Measurements from ENCODE around the gene BAG5.
"Not testable (repeated sequence)": the region's sequence is repeated elsewhere in the genome, so short reads cannot be mapped to it uniquely, and the experiment has no call there.

Gene BAG5, protein sequence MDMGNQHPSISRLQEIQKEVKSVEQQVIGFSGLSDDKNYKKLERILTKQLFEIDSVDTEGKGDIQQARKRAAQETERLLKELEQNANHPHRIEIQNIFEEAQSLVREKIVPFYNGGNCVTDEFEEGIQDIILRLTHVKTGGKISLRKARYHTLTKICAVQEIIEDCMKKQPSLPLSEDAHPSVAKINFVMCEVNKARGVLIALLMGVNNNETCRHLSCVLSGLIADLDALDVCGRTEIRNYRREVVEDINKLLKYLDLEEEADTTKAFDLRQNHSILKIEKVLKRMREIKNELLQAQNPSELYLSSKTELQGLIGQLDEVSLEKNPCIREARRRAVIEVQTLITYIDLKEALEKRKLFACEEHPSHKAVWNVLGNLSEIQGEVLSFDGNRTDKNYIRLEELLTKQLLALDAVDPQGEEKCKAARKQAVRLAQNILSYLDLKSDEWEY

DNA sequence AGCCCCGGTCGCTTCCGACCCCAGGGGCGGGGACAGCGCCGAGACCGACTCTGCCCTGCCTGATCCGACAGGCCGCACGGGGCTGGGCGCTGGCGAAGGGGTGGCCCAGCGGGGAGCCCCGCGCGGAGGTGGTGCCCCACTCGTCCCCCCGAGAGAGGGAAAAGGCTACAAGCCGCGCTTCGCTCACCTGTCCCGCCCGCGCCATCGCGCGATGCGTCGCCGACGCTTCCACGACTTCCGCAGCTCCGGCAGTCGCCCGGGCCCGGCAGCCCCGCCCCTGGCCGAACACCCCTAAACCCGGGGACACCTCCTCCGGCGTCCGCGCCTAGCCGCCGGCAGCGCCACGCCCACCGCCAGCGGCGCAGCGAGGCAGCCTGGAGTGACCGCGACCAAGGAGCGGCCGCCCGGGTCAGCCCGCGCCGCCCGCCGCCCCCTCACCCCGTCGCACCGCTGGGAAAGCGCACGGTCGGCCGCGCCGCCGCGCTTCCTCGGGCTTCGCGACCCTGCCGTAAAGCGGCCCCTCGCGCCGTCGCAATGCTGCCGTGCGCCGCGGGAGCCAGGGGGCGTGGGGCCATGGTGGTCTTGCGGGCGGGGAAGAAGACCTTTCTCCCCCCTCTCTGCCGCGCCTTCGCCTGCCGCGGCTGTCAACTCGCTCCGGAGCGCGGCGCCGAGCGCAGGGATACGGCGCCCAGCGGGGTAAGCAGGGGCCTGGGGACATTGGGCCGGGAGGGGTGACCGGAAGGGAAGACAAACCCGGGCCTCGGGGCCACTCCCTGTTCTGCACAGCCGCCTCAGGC, at the start of gene BAG5, which contains the start of gene COA8:
Gene BAG5, minus strand, starts transcription at position 229 of the 797 bp plus-strand sequence. CDS start 1,493 bp downstream, outside the sequence.
Gene COA8, plus strand, starts transcription at position 532 of the 797 bp plus-strand sequence. Its CDS starts 42 bp downstream, at position 574.
- peak; percentile 60 for DNase-seq (ENCODE audit: low read depth)

DNA sequence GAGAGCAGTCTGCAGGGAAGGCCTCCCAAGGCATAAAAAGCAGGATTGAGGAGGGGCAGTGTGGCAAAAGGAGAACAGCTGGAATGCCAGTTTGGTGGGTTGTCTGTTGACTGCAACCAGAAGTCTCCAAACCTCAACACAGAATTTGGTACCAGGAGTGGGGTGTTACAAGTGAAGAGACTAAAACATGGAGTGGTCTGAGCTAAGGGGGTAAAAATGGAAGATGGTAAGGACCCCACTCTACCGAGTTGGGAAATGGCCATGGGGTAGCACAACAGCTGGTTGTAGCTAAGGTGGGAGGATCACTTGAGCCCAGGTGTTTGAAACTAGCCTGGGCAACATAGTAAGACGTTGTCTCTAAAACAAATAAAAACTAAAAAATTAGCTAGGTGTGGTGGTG, 48.8 kb upstream of the BAG5 start:
- DNase-seq (ENCODE audit: low read depth): no peak

DNA sequence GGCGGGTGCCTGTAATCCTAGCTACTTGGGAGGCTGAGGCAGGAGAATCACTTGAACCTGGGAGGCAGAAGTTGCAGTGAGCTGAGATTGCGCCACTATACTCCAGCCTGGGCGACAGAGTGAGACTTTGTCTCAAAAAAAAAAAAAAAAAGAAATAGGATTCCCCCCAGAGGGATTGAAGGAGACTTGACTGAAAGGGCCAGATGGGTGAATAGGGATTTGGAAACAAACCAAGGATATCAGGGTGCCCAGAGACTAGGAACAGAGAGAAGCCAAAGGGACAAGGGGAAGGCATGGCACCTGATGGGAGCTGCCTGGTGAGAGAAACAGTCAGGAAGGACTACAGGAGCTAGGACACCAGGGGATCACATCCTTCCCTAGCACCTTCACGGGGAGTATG, 46.6 kb upstream of the BAG5 start:
- not testable (repeated sequence) for DNase-seq (ENCODE audit: low read depth)

DNA sequence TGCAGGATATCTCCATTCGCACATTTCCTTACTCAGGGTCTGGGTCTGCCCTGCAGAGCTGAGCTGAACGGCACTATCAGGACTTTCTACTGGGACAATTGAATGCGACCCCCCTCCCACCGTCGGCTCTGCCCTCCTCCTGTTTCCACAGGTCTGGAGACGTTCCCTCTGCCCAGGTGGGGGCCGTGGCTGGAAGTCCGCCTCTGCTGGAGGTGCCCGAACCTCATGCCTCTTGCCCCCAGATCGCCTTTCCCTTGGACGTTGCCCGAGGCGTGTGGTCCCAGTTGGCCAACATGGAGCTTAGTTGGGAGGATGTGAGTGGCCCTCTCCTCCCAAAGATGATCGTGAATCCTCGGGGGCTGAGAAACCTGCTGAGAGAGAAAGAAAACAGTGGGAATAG, 45.4 kb upstream of the BAG5 start:
- no peak for DNase-seq (ENCODE audit: low read depth)

DNA sequence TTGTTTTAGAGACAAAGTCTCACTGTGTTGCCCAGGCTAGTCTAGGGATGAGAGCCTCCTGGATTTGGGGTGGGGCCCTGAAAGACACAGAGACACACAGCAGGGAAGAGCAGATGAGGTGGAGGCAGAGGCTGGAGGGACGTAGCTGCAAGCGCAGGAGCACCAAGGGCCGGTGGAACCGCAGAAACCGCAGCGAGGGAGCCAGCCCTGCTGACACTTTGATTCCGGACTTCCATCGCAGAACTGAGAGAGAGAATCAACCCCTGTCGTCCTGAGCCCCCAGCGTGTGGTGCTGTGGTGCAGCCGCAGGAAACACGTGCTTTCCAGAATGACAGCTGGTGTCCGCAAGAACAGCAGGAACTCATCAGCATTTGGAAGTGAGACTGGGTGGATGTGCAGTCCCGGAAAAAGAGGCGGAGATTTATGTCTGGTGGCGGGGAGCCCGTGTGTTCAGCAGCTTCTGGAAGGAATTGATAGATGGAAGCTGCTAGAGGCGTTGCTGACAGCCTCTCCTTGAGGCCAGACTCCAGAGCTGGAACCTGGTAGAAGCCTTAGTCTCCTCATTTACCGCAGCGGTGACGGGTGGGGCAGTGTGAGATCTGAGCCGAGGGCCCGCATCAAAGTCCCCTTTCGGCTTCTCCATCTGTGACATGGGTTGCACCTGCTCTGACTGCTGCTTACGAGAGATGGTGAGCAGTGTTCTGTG, 44.7 kb upstream of the BAG5 start:
- DNase-seq (ENCODE audit: low read depth): peak; percentile 86

DNA sequence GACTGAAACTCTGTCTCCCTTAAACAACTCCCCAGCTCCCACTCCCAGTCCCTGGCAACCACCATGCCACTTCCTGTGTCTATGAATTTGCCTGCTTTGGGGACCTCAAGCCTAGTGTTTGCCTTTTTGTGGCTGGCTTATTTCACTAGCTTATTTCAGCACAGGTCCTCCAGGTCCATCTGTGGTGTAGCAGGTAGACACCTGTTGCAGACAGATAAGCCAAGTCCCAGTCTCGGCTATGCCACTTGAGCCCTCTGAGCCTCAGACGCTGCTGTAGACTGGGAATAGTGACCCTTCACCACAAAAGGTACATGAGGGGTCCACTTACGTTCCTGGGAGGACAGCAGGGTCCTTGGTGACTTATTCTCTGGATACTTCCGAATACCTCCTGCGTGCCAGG, 42.2 kb upstream of the BAG5 start:
- no peak for DNase-seq (ENCODE audit: low read depth)

DNA sequence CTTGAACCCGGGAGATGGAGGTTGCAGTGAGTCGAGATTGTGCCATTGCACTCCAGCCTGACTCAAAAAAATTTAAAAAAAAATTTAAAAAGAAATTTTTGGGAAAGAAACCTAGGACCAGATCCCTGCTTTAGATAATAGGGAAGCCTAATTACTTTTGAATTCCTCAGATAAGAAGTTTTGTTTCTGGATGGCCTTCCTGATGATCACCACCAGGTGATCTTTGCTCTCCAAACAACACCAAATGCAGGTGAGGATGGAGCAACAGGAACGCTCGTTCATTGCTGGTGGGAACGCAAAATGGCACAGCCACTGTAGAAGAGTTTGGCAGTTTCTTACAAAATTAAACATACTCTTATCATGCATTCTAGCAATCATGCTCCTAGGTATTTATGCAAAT, 38.0 kb upstream of the BAG5 start:
- no peak for DNase-seq (ENCODE audit: low read depth)

DNA sequence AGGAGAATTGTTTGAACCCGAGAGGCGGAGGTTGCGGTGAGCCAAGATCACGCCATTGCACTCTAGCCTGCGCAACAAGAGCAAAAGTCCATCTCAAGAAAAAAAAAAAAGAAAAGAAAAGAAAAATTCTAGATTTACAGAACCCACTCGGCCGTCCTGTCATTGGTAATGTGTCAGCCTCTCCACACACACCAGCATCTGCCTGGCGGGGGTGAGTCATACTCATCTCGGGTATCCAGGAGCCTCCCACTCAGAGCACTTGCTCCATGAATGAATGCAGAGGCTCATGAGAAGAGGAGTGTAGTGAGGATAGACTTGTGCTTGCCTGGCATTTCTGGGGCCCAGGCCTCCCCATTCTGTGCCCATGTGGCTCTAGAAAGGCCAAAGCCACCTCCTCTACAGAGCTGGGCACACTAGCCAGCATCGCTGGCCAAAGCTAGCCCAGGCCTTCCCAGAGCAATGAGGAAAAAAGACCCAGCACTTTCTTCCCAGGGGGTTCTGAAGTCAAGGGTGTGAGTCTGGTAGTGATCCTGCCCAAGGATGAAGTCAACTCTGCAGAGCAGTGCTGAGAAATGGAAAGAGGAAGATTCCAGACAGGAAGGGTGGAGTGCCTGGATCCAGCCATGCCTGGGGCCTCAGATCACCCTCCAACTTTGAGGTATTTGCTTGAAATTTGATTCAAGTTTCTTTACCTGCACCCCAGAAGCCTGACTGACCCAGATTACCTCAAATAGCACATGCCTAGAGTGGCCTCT, 35.3 kb upstream of the BAG5 start:
- DNase-seq (ENCODE audit: low read depth): no peak

DNA sequence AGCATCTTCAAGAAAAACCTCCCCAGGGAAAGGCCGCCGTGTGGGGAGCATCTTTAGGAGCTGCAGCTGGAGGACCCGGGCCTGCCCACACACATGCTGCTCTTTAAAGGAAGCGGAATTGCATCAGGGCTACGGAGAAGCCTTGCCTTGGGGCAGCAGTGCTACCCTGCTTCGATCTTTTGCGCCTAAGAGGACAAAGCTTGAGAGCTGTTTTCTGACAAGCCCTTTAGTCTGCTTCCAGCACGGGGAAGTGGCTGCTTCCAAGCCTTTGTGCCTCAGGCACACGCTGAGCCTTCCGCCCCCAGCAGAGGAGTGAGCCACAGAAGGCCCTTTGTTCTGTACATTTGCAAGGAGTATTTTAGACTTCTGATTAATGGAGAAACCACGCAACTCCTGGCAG, 31.8 kb upstream of the BAG5 start:
- no peak for DNase-seq (ENCODE audit: low read depth)

DNA sequence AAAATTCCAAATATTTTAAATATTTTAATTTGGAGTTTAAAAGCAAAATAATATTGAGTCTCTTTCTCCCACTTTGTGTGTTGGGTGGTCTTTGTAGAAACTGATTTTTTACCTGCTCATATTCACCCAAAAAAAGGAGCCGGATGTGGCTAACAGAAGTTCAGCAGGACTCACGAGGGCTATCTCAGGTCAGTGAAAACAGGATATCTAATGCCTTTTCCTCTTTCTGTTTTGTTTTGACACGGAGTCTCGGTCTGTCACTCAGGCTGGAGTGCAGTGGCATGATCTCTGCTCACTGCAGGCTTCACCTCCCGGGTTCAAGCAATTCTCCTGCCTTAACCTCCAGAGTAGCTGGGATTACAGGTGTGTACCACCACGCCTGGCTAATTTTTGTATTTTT, 31.1 kb upstream of the BAG5 start:
- DNase-seq (ENCODE audit: low read depth): no peak

DNA sequence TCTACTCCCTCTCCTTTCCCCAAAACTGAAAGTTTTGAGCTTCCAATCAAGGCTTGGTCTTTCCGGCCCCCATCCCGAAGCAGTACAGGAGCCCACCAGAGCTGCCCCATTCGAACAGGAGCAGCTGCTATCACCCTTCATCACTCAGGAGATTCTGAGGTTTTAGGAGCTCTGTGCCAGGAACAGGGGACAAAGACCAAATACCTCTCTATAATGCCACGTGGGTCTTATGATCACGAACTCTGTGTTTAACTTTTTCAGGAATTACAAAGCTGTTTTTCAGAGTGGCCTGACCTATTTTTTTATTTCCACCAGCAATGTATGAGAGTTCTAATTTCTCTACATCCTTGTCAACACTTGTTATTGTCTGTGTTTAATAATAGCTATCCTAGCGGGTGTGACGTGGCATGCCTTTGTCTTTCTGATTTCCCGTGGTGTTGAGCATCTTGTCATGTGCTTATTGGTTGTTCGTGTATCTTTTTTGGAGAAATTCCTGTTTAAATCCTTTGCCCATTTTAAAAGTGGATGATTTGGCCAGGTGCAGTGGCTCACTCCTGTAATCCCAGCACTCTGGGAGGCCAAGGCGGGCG, 22.0 kb upstream of the BAG5 start:
- DNase-seq (ENCODE audit: low read depth): no peak

DNA sequence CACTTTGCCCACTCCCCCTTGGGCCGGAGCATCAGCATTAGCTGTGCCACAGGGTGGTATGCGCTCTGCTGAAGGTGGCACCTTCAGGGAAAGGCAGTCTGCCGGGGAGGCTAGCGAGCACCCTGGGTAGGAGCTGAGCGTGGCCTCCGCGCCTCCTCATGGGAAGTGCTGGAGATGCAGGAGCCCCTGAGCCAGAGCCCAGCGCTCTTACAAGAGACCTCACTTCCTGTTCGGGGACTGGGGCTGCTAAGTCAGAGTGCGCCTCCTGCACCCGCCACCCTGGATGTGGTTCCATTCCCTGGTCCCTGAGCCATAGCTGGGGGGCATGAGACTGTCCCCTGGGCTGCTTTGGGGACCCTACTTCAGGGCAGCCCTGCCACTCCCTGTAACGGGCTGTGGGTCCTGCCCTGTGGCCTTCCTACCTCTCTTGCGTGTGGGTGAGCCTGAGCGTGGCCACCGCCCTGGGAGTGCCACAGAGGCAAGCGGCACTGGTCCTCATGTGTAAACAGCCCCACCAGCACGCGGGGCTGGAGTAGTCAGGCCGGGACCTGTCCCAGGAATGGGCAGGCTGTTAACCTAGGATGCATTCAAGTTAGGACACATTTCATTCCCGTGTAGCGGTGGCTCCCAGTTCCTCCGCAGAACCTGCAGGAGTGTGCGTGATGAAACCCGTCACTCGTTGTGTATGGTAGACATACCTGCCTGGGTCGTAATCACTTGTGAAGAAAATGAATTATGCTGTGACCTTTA, 19.7 kb upstream of the BAG5 start:
- DNase-seq (ENCODE audit: low read depth): no peak

DNA sequence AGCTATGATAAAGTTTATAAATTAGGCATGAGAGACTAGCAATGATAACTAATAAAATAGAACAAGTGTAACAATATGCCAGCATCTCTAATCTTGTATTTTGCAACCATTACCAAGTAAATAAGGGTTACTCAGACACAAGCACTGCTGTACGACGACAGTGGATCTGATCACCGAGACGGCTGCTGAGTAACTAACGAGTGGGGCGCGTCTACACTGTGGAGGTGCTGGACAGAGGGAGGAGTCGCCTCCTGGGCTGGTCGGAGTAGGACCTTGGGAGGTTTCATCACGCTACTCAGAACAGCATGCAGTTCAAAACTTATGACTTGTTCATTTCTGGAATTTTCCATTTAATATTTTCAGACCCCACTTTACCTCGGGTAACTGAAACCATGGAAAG, 18.7 kb upstream of the BAG5 start:
- no peak for DNase-seq (ENCODE audit: low read depth)

DNA sequence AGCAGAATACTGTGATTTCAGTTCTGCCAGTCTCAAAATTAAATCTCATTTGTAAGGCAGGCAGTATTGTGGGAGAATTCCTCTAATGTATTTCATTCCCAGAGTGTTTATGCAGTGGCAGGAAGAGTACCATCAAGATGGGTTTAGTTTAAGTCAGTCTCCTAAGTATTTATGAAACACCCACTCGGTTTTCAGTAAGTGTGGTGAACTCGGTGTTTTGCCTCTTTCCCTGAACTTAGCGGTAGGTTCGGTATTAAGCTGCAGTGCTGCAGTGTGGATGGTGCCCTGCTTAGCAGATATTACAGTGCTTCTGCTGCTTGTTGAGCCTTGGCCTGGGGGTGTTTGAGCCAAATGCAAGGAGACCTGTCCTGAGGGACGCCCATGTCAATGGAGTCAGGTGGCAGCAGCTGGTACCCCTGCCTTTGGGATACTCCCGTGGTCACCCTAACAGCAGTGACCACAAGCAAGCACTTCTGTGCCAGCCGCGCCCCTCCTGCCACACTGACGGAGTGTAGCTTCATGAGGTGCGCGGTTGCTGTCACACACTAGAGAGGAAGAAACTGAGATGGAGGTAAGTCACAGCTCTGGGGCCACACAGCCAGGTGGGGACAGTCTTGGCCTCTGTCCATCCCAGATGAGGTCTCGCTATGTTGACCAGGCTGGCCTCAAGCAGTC, 16.1 kb upstream of the BAG5 start:
- no peak for DNase-seq (ENCODE audit: low read depth)

DNA sequence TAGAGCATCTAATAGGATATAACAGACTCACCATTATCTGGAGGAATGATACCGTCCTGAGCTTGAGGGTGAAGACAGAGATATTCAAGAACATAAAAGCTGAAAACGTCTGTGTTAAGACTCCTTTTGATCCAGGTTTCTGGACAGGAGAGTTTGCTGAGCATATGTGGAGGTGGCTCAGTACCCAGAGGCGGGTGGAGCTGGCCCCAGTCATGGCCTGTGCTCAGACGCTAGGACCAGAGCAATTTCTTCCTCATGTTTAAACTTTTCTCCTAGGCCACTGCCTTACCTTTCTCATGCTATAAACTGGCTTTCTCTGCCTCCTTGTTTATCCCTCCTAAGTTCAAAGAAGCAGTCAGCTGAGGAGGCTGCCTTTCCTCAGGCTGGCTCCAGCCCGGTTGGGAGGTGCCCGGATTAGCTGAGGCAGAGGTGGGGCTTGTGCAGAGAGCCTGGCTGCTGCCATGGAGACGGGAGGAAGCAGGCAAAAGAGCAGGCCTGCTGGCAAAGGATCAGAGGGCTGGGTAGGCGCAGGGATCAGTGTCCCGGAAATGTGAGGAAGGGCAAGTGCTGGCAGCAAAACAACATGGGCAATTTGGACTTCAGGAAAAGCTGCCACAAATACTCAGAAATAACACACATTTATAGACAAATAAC, 14.0 kb upstream of the BAG5 start:
- DNase-seq (ENCODE audit: low read depth): no peak

DNA sequence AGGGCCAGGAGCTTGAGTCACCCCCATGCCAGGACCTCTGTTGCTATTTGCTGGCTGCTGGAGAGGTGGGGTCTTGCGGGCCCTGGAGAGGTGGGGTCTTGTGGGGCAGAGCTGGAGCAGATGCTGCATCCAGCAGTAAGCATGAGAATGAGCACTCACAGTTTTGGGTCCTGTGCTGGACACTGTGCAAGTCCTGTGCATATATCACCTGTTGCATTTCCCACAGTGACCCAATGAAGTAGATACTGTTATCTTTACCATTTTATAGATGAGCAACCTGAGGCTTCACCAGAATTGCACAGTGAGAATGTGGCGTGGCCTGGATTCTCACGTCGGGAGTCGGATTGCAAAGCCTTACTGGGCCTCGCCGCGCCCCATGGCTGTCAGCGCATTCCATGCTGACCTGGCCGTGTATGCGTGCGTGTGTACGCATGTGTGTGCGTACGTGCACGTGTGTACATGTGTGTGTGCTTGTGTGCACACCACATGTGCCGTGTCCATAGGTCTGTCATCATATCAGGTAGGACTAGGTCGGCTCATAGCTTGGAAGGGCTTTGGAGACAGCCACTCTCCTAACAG, 12.3 kb upstream of the BAG5 start:
- DNase-seq (ENCODE audit: low read depth): no peak

DNA sequence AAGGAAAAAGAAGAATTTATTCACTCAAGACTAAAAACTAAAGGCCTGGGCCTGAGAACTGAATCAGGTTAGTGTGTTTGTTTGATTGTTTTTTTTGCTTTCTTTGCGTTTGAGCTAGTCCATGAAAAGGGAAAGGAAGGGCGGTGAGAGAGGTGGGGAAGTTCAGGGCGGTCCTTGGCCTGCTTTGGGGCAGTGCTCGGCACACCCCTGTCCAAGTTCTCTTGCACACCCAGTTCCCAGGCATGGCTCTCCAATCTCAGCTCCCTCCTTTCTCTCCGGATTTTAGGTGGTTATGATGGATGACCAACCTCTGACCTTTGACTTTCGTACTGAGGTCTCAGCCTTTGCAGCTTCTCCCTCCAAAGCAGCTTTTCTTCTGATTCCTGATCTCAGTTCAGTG, 11.6 kb upstream of the BAG5 start:
- DNase-seq (ENCODE audit: low read depth): no peak

DNA sequence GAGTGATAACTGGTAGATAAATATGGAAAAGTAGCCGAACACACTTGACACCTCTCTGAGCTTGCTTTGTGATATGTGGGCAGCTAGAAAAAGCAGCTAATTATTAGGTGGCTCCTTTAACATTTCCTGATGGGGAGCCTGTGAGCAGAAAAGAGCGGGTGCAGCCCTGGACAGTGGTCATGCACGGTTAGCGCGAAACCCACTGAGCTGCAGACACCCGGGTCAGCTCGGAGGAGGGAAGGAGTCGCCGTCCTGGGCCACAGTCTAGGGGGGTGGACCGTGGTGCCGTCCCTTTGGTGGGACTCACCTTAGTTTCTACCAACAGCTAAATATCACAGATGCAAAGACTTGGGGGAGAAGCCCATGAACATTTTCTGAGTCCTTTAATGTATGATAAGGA, 7.0 kb upstream of the BAG5 start:
- DNase-seq (ENCODE audit: low read depth): no peak

DNA sequence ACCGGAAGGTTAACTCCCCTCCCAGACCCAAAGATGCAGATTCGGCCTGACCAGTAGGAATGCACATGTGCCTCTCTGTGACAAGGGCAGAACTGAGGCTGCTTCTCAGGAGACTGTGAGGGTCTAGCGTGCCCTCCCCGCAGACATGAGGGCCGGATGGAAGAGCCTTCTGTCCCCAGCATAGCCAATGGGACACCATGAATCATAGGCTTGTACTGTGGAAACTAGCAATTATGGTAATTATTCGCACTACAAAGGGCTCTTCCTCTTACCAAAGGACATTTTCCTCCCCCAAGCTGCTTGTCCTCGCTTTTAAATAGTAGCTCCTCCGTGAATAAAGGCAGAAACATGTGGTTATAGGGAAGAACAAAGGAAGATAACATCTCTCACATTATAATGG, 6.5 kb upstream of the BAG5 start:
- no peak for DNase-seq (ENCODE audit: low read depth)
